ENCODE results near the gene GSTA3. TPM values are rescaled to one million over a fixed set of nuclear protein-coding genes. Genes with fewer than 3 reads are reported as not detected.

GSTA3 gene
- total and polyA plus RNA-seq, 4 donors: 1.1 to 5.8 (median 2.4) TPM

GRCh38 chr6:52894285-52894684 lies 15.2 kb downstream of the GSTA3 start:
- DNase-seq (no peak), ATAC-seq (ENCODE audit: insufficient read depth, low FRiP score) (no peak)
- H3K4me1 ChIP-seq (ENCODE audit: control insufficient read depth in 5 of 5, insufficient read depth in 5 of 5, low read length in 5 of 5): no peaks in the 10 kb centered on the region
- no peak overlapping the region for H3K4me3 ChIP-seq
- H3K36me3 ChIP-seq (ENCODE audit: control insufficient read depth in 4 of 4, insufficient read depth in 4 of 4, low read length in 4 of 4): peaks cover 0 to 1% (median 0%) of the 10 kb centered on the region in 4 donors
- H3K9ac ChIP-seq (ENCODE audit: insufficient read depth in 1 of 2, low read length in 2 of 2): no peak overlapping the region
- 71 to 87% methylated on average over 2 of the region's 2 CpGs for WGBS, 2 donors
- no peaks in the 10 kb centered on the region for H3K27me3 ChIP-seq (ENCODE audit: control insufficient read depth in 3 of 3, insufficient read depth in 3 of 3, low read length in 2 of 3)
- no peak overlapping the region for H3K27ac ChIP-seq (ENCODE audit: low read depth in 1 of 2, low read length in 1 of 2)
- no peak for TF ChIP-seq CTCF (IDR thresholded peaks at IDR 0.05; ENCODE audit: control extremely low read depth, extremely low read depth)
- peaks cover 0 to 6% (median 3%) of the 10 kb centered on the region in 4 donors for H3K9me3 ChIP-seq (ENCODE audit: control insufficient read depth in 4 of 4, insufficient read depth in 3 of 4, low read length in 3 of 4)

- WGBS, 2 donors: 63 to 84% methylated on average over 2 of the region's 2 CpGs
- no peak for ATAC-seq (ENCODE audit: insufficient read depth, low FRiP score)
Measured at GRCh38 chr6:52893803-52894202, 15.7 kb downstream of the GSTA3 start.

GRCh38 chr6:52893221-52893620 lies 16.3 kb downstream of the GSTA3 start:
- 78 to 86% methylated on average over 4 of the region's 4 CpGs for WGBS, 2 donors

More at GRCh38 chr6:52893803-52894202, 15.7 kb downstream of the GSTA3 start:
- no peak for DNase-seq
- no peaks in the 10 kb centered on the region for H3K27me3 ChIP-seq (ENCODE audit: control insufficient read depth in 3 of 3, insufficient read depth in 3 of 3, low read length in 2 of 3)
- no peaks in the 10 kb centered on the region for H3K4me1 ChIP-seq (ENCODE audit: control insufficient read depth in 5 of 5, insufficient read depth in 5 of 5, low read length in 5 of 5)
- no peak for TF ChIP-seq CTCF (IDR thresholded peaks at IDR 0.05; ENCODE audit: control extremely low read depth, extremely low read depth)
- no peak overlapping the region for H3K4me3 ChIP-seq
- H3K9me3 ChIP-seq (ENCODE audit: control insufficient read depth in 4 of 4, insufficient read depth in 3 of 4, low read length in 3 of 4): peaks cover 0 to 6% (median 3%) of the 10 kb centered on the region in 4 donors
- peaks cover 0 to 1% (median 0%) of the 10 kb centered on the region in 4 donors for H3K36me3 ChIP-seq (ENCODE audit: control insufficient read depth in 4 of 4, insufficient read depth in 4 of 4, low read length in 4 of 4)
- H3K27ac ChIP-seq (ENCODE audit: low read depth in 1 of 2, low read length in 1 of 2): no peak overlapping the region
- H3K9ac ChIP-seq (ENCODE audit: insufficient read depth in 1 of 2, low read length in 2 of 2): no peak overlapping the region

More at GRCh38 chr6:52893221-52893620, 16.3 kb downstream of the GSTA3 start:
- DNase-seq (no peak), ATAC-seq (ENCODE audit: insufficient read depth, low FRiP score) (no peak)
- no peaks in the 10 kb centered on the region for H3K4me1 ChIP-seq (ENCODE audit: control insufficient read depth in 5 of 5, insufficient read depth in 5 of 5, low read length in 5 of 5)
- TF ChIP-seq CTCF (IDR thresholded peaks at IDR 0.05; ENCODE audit: control extremely low read depth, extremely low read depth): no peak
- H3K27me3 ChIP-seq (ENCODE audit: control insufficient read depth in 3 of 3, insufficient read depth in 3 of 3, low read length in 2 of 3): no peaks in the 10 kb centered on the region
- H3K4me3 ChIP-seq: no peak overlapping the region
- no peak overlapping the region for H3K9ac ChIP-seq (ENCODE audit: insufficient read depth in 1 of 2, low read length in 2 of 2)
- H3K27ac ChIP-seq (ENCODE audit: low read depth in 1 of 2, low read length in 1 of 2): no peak overlapping the region
- H3K9me3 ChIP-seq (ENCODE audit: control insufficient read depth in 4 of 4, insufficient read depth in 3 of 4, low read length in 3 of 4): peaks cover 0 to 6% (median 3%) of the 10 kb centered on the region in 4 donors
- peaks cover 0 to 1% (median 0%) of the 10 kb centered on the region in 4 donors for H3K36me3 ChIP-seq (ENCODE audit: control insufficient read depth in 4 of 4, insufficient read depth in 4 of 4, low read length in 4 of 4)
